Loucy (cell line): ENCODE measurements around the gene IDUA.

ENCODE experiments used
- H2AFZ ChIP-seq: fragments of 200-600 bp; sonication (generic); 2 replicates; pipeline ENCODE4 v1.6.0; 2016; ENCODE audit warnings: antibody characterized with exemption, mild to moderate bottlenecking, low read length, moderate library complexity
- H3F3A ChIP-seq: fragments of 200-600 bp; 2 replicates; pipeline ENCODE4 v1.6.0; 2016; ENCODE audit warnings: antibody characterized with exemption, low read depth, mild to moderate bottlenecking
- H3K27me3 ChIP-seq: fragments of 200-600 bp; sonication (generic); 2 replicates; pipeline ENCODE4 v1.6.1; 2014; ENCODE audit warnings: low read length, mild to moderate bottlenecking; ENCODE audit not compliant: insufficient read depth, poor library complexity, severe bottlenecking
- H3K36me3 ChIP-seq: fragments of 200-600 bp; sonication (generic); 2 replicates; pipeline ENCODE4 v1.6.1; 2016; ENCODE audit warnings: low read length; ENCODE audit not compliant: insufficient read depth
- H3K4me1 ChIP-seq: fragments of 200-600 bp; sonication (generic); 2 replicates; pipeline ENCODE4 v1.5.1; 2014; ENCODE audit warnings: low read length, mild to moderate bottlenecking; ENCODE audit not compliant: insufficient read depth, poor library complexity, severe bottlenecking
- H3K4me2 ChIP-seq: fragments of 200-600 bp; sonication (generic); 2 replicates; pipeline ENCODE4 v1.6.0; 2014; ENCODE audit warnings: antibody characterized with exemption, low read length, low read depth, mild to moderate bottlenecking; ENCODE audit not compliant: poor library complexity, severe bottlenecking
- H3K4me3 ChIP-seq: fragments of 200-600 bp; sonication (generic); 2 replicates; pipeline ENCODE4 v1.5.1; 2014; ENCODE audit warnings: low read length, mild to moderate bottlenecking, mixed read lengths; ENCODE audit not compliant: poor library complexity, severe bottlenecking
- H3K79me2 ChIP-seq: fragments of 200-600 bp; sonication (generic); 2 replicates; pipeline ENCODE4 v1.6.1; 2014; ENCODE audit warnings: low read length; ENCODE audit not compliant: insufficient read depth
- H3K9ac ChIP-seq: fragments of 200-600 bp; sonication (generic); 2 replicates; pipeline ENCODE4 v1.6.0; 2014; ENCODE audit warnings: mild to moderate bottlenecking, low read depth, low read length, moderate library complexity; ENCODE audit not compliant: poor library complexity, severe bottlenecking
- H3K9me2 ChIP-seq: fragments of 200-600 bp; sonication (generic); replicated peaks from 2 replicates; pipeline ENCODE4 v1.6.1; 2016; ENCODE audit warnings: low read depth, low read length, mixed read lengths
- H3K9me3 ChIP-seq: fragments of 200-600 bp; sonication (generic); 2 replicates; pipeline ENCODE4 v1.6.1; 2014; ENCODE audit warnings: mild to moderate bottlenecking, antibody characterized with exemption, low read length, low read depth; ENCODE audit not compliant: insufficient read depth
- H4K20me1 ChIP-seq: fragments of 200-600 bp; sonication (generic); 2 replicates; pipeline ENCODE4 v1.6.0; 2014; ENCODE audit warnings: antibody characterized with exemption, low read length, mild to moderate bottlenecking; ENCODE audit not compliant: insufficient read depth, poor library complexity, severe bottlenecking
- CTCF ChIP-seq: fragments of 200-600 bp; sonication (generic); conservative IDR thresholded peaks from 2 replicates; pipeline ENCODE4 v1.5.1; 2014; ENCODE audit warnings: mild to moderate bottlenecking, antibody characterized with exemption, low read length
- EZH2phosphoT487 ChIP-seq: fragments of 200-600 bp; IDR thresholded peaks from 2 replicates; pipeline ENCODE4 v1.6.1; 2018; ENCODE audit warnings: antibody characterized with exemption, mild to moderate bottlenecking, moderate library complexity, borderline replicate concordance

The IDUA gene

GRCh38 chr4:1043162-1043561 is 56.3 kb downstream of the IDUA start:
- H3K4me1 ChIP-seq, result no peaks in the 10 kb centered on the region
- H3K36me3 ChIP-seq, result no peaks in the 10 kb centered on the region
- TF ChIP-seq EZH2phosphoT487, result no peak
- TF ChIP-seq CTCF, result no peak
- no peaks in the 10 kb centered on the region for H3F3A ChIP-seq
- H3K79me2 ChIP-seq, result no peaks in the 10 kb centered on the region
- H3K4me2 ChIP-seq, result no peak overlapping the region
- H3K9ac ChIP-seq, result no peak overlapping the region
- H3K9me2 ChIP-seq, result no peaks in the 10 kb centered on the region
- no peaks in the 10 kb centered on the region for H4K20me1 ChIP-seq
- H3K27me3 ChIP-seq, result no peaks in the 10 kb centered on the region
- H3K4me3 ChIP-seq, result no peak overlapping the region
- H3K9me3 ChIP-seq, result peaks cover 4% of the 10 kb centered on the region; the same call in 1 of the 2 replicates
- H2AFZ ChIP-seq, result no peak overlapping the region

- no peaks in the 10 kb centered on the region for H3K27me3 ChIP-seq
- H3K36me3 ChIP-seq, result no peaks in the 10 kb centered on the region
- H3K4me1 ChIP-seq, result no peaks in the 10 kb centered on the region
- no peaks in the 10 kb centered on the region for H3F3A ChIP-seq
- peaks cover 6% of the 10 kb centered on the region; the same call in 1 of the 2 replicates for H3K9me3 ChIP-seq
- no peaks in the 10 kb centered on the region for H3K79me2 ChIP-seq
- H3K4me2 ChIP-seq, result no peak overlapping the region
- TF ChIP-seq EZH2phosphoT487 (no peak), CTCF (no peak)
- no peak overlapping the region for H3K9ac ChIP-seq
- no peaks in the 10 kb centered on the region for H3K9me2 ChIP-seq
- no peak overlapping the region for H2AFZ ChIP-seq
- H4K20me1 ChIP-seq, result no peaks in the 10 kb centered on the region
- no peak overlapping the region for H3K4me3 ChIP-seq
Observed at GRCh38 chr4:1043651-1044468, 57.0 kb downstream of the IDUA start.

- Histone ChIP-seq H3K9me2 (no peaks in the 10 kb centered on the region), H3F3A (no peaks in the 10 kb centered on the region), H3K9ac (no peak overlapping the region), H3K27me3 (no peaks in the 10 kb centered on the region), H4K20me1 (no peaks in the 10 kb centered on the region), H3K36me3 (no peaks in the 10 kb centered on the region), H3K4me2 (no peak overlapping the region), H3K79me2 (no peaks in the 10 kb centered on the region), H3K9me3 (peaks cover 10% of the 10 kb centered on the region; the same call in 1 of the 2 replicates), H3K4me3 (no peak overlapping the region), H2AFZ (no peak overlapping the region), H3K4me1 (no peaks in the 10 kb centered on the region)
- TF ChIP-seq EZH2phosphoT487 (no peak), CTCF (no peak)
Observed at GRCh38 chr4:1044469-1045192, 57.8 kb downstream of the IDUA start.
